Peyer's patch (tissue), 4 donors: Measurements from ENCODE around the gene MAP2K5.

Experiments
- CTCF ChIP-seq, 6 experiments: fragments of 450-650 bp in 4 of 6; fragments of 200-600 bp in 2 of 6; sonication (generic) in 1 of 6; IDR thresholded peaks; one replicate each; pipeline ENCODE4 v1.5.1; 2017 to 2019; ENCODE audit warnings: antibody characterized with exemption in 6 of 6, mild to moderate bottlenecking in 3 of 6, moderate library complexity in 1 of 6
- POLR2A ChIP-seq, 2 donors: fragments of 450-650 bp; IDR thresholded peaks; one replicate each; pipeline ENCODE4 v1.5.1; 2017; ENCODE audit warnings: antibody characterized with exemption in 2 of 2, mild to moderate bottlenecking in 2 of 2, moderate library complexity in 2 of 2

GRCh38 chr15:67504056-67504455 is 38.4 kb upstream of the MAP2K5 start:
- TF ChIP-seq CTCF (IDR thresholded peaks at IDR 0.05) (no peak), POLR2A (IDR thresholded peaks at IDR 0.05) (no peak)
